ENCODE measurements around the gene IQGAP3. TPM values are rescaled to one million over a fixed set of nuclear protein-coding genes. Genes with fewer than 3 reads are reported as not detected.
A peak's percentile ranks its signal among the peaks of the same experiment; 100 is the strongest.

The IQGAP3 gene
- total and polyA plus RNA-seq, 2 experiments from 2014 or later = 5.2 to 5.7 TPM

GRCh38 chr1:156498432-156499193 is 73.8 kb downstream of the IQGAP3 start:
- no peaks in the 10 kb centered on the region for H3K27me3 ChIP-seq
- no peaks in the 10 kb centered on the region for H3K9me2 ChIP-seq (replicated peaks; ENCODE audit: insufficient read depth)
- H3K79me2 ChIP-seq = peaks cover 69% of the 10 kb centered on the region
- H3K36me3 ChIP-seq (replicated peaks; ENCODE audit: insufficient read depth, low read depth) = no peaks in the 10 kb centered on the region
- no peaks in the 10 kb centered on the region for H3K9me3 ChIP-seq (ENCODE audit: low read depth)
- H3K27ac ChIP-seq = peak overlapping the region; percentile 100
- TF ChIP-seq CTCF (IDR thresholded peaks at IDR 0.05; ENCODE audit: poor library complexity) = no peak
- no peak for TF ChIP-seq EZH2 (IDR thresholded peaks at IDR 0.05; ENCODE audit: borderline replicate concordance)
- no peak for TF ChIP-seq EZH2phosphoT487 (IDR thresholded peaks at IDR 0.05; ENCODE audit: low read depth, severe bottlenecking, unreplicated experiment)
- no peak for DNase-seq (ENCODE audit: low spot score)
- H2AFZ ChIP-seq = no peak overlapping the region
- H3K4me2 ChIP-seq = peak overlapping the region; percentile 95
- 27% methylated on average over 12 of the region's 12 CpGs for WGBS (ENCODE audit: low lambda C conversion rate, missing lambda C conversion rate)
- peak overlapping the region; percentile 98 for H3K4me3 ChIP-seq
- peaks cover 46% of the 10 kb centered on the region for H3K4me1 ChIP-seq (ENCODE audit: insufficient read depth)
- H4K20me1 ChIP-seq (ENCODE audit: insufficient read depth, poor library complexity, severe bottlenecking) = peaks cover 64% of the 10 kb centered on the region

DNA sequence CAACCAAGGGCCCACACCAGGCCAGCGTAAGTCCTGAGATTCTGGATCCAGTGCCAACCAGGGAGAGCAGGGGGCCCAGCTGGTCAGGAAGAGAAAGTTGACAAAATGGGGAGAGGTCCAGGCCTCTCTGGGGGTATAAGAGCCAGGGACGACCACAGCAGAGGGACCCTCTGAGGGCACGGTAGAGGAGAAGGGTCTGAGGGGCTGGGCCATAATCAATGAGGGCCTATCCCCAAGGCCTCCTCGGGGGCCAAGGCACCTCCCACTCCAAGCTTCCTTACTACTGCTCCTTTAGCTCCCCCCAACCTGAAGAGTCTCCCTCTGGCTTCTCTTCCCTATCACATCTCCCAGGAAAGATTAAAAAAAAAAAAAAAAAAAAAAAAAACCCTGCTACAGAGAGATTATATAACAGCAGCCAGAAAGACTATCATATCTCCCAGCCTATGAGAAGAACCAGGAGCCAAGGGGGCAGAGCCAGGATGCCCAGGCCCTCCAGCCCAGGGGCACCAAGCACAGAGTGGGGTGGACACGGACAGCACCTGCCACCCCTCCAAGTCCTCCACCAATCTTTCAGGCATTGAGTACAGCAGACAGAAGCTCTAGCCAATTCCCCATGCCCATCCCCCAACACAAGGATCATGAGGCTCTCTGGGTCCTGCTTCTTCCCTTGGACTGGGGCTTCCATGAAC is 74.5 kb downstream of the IQGAP3 start:
- H3K4me3 ChIP-seq = no peak overlapping the region
- no peak for TF ChIP-seq EZH2phosphoT487 (IDR thresholded peaks at IDR 0.05; ENCODE audit: low read depth, severe bottlenecking, unreplicated experiment)
- no peak for TF ChIP-seq EZH2 (IDR thresholded peaks at IDR 0.05; ENCODE audit: borderline replicate concordance)
- TF ChIP-seq CTCF (IDR thresholded peaks at IDR 0.05; ENCODE audit: poor library complexity) = no peak
- WGBS (ENCODE audit: low lambda C conversion rate, missing lambda C conversion rate) = 82% methylated on average over 5 of the region's 5 CpGs
- no peaks in the 10 kb centered on the region for H3K36me3 ChIP-seq (replicated peaks; ENCODE audit: insufficient read depth, low read depth)
- peaks cover 45% of the 10 kb centered on the region for H3K4me1 ChIP-seq (ENCODE audit: insufficient read depth)
- no peaks in the 10 kb centered on the region for H3K9me2 ChIP-seq (replicated peaks; ENCODE audit: insufficient read depth)
- H3K27ac ChIP-seq = no peak overlapping the region
- DNase-seq (ENCODE audit: low spot score) = no peak
- no peaks in the 10 kb centered on the region for H3K27me3 ChIP-seq
- peaks cover 72% of the 10 kb centered on the region for H4K20me1 ChIP-seq (ENCODE audit: insufficient read depth, poor library complexity, severe bottlenecking)
- no peaks in the 10 kb centered on the region for H3K9me3 ChIP-seq (ENCODE audit: low read depth)
- H2AFZ ChIP-seq = no peak overlapping the region
- peaks cover 76% of the 10 kb centered on the region for H3K79me2 ChIP-seq
- H3K4me2 ChIP-seq = peak overlapping the region; percentile 95

GRCh38 chr1:156497078-156497742 is 75.2 kb downstream of the IQGAP3 start:
- Histone ChIP-seq H3K4me1 (ENCODE audit: insufficient read depth) (peaks cover 41% of the 10 kb centered on the region), H4K20me1 (ENCODE audit: insufficient read depth, poor library complexity, severe bottlenecking) (peaks cover 78% of the 10 kb centered on the region), H3K27me3 (no peaks in the 10 kb centered on the region), H3K4me2 (peak overlapping the region; percentile 95), H3K36me3 (replicated peaks; ENCODE audit: insufficient read depth, low read depth) (no peaks in the 10 kb centered on the region), H3K4me3 (no peak overlapping the region), H3K9me3 (ENCODE audit: low read depth) (no peaks in the 10 kb centered on the region), H3K27ac (no peak overlapping the region), H3K79me2 (peaks cover 83% of the 10 kb centered on the region), H2AFZ (no peak overlapping the region), H3K9me2 (replicated peaks; ENCODE audit: insufficient read depth) (no peaks in the 10 kb centered on the region)
- 76% methylated on average over 11 of the region's 11 CpGs for WGBS (ENCODE audit: low lambda C conversion rate, missing lambda C conversion rate)
- TF ChIP-seq EZH2 (IDR thresholded peaks at IDR 0.05; ENCODE audit: borderline replicate concordance) = no peak
- no peak for TF ChIP-seq CTCF (IDR thresholded peaks at IDR 0.05; ENCODE audit: poor library complexity)
- TF ChIP-seq EZH2phosphoT487 (IDR thresholded peaks at IDR 0.05; ENCODE audit: low read depth, severe bottlenecking, unreplicated experiment) = no peak
- no peak for DNase-seq (ENCODE audit: low spot score)
